Measurements from ENCODE around the gene ZNF230.

Gene ZNF230

DNA sequence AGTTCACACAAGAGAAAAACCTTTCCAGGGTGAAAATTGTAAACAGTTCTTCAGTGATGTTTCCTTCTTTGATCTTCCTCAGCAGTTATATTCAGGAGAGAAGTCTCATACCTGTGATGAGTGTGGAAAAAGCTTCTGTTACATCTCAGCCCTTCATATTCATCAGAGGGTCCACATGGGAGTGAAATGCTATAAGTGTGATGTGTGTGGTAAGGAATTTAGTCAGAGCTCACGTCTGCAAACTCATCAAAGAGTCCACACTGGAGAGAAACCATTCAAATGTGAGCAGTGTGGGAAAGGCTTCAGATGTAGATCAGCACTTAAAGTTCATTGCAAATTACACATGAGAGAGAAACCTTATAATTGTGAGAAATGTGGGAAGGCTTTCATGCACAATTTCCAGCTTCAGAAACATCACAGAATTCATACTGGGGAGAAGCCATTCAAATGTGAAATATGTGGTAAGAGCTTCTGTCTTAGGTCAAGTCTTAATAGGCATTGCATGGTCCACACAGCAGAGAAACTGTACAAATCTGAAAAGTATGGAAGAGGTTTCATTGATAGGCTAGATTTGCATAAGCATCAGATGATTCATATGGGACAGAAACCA, 29.3 kb downstream of the ZNF230 start:
- no peak overlapping the region for H3K27ac ChIP-seq
- H2AFZ ChIP-seq (ENCODE audit: low read depth), result no peak overlapping the region
- no peaks in the 10 kb centered on the region for H4K20me1 ChIP-seq (ENCODE audit: insufficient read depth)
- H3K9ac ChIP-seq, result no peak overlapping the region
- no peaks in the 10 kb centered on the region for H3K36me3 ChIP-seq (ENCODE audit: insufficient read depth)
- no peaks in the 10 kb centered on the region for H3K79me2 ChIP-seq (ENCODE audit: insufficient read depth, low read depth)
- H3K4me1 ChIP-seq (ENCODE audit: low read depth, poor library complexity, severe bottlenecking), result no peaks in the 10 kb centered on the region
- H3K4me2 ChIP-seq, result no peak overlapping the region
- no peak overlapping the region for H3K4me3 ChIP-seq (IDR thresholded peaks at IDR 0.05; ENCODE audit: insufficient read depth, low read depth, low read length)
- H3K27me3 ChIP-seq (ENCODE audit: insufficient read depth, low read depth), result no peaks in the 10 kb centered on the region
- no peak for TF ChIP-seq CTCF (conservative IDR thresholded peaks at IDR 0.05; ENCODE audit: low read depth, low read length)

- H2AFZ ChIP-seq (ENCODE audit: low read depth), result no peak overlapping the region
- TF ChIP-seq CTCF (conservative IDR thresholded peaks at IDR 0.05; ENCODE audit: low read depth, low read length), result no peak
- no peaks in the 10 kb centered on the region for H3K27me3 ChIP-seq (ENCODE audit: insufficient read depth, low read depth)
- no peak overlapping the region for H3K4me3 ChIP-seq (IDR thresholded peaks at IDR 0.05; ENCODE audit: insufficient read depth, low read depth, low read length)
- H3K79me2 ChIP-seq (ENCODE audit: insufficient read depth, low read depth), result no peaks in the 10 kb centered on the region
- H3K36me3 ChIP-seq (ENCODE audit: insufficient read depth), result no peaks in the 10 kb centered on the region
- H3K27ac ChIP-seq, result no peak overlapping the region
- H4K20me1 ChIP-seq (ENCODE audit: insufficient read depth), result no peaks in the 10 kb centered on the region
- H3K9ac ChIP-seq, result no peak overlapping the region
- H3K4me2 ChIP-seq, result no peak overlapping the region
- no peaks in the 10 kb centered on the region for H3K4me1 ChIP-seq (ENCODE audit: low read depth, poor library complexity, severe bottlenecking)
Observed at GRCh38 chr19:44042147-44042546, 39.4 kb downstream of the ZNF230 start.

DNA sequence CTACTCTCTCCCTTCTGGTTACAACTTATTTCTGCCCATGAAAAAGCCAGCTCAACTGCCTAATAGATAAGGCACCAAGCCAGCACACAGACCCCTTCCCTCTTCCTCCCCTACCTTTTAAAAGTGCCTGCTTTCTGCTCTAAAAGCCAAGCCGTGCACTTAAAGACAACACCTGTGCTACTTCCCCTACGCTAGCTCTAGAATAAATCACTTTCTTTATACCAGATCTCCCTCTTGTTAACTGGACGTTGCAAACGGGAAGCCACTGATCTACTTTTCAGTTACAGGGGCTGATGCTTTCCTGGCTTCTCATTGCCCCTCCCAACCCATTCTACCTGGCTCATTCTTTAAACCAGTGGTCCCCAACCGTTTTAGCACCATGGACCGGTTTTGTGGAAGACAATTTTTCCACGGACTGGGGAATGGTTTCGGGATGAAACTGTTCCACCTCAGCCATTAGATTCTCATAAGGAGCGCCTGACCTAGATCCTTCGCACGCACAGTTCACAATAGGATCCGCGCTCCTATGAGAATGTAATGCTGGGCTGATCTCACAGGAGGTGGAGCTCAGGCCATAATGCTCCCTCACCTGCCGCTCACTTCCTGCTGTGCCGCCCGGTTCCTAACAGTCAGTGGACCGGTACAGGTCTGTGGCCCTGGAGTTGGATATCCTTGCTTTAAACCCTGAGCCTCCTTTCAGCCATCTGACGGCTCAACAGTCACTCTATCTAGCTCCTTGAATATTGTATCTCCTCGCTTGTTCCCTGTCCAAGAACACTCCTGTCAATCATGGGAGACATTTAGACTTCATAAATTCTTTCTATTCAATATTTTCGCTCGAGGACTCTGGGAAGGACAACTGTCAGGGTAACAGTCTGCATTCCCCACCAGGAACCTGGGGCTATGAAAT, 48.2 kb downstream of the ZNF230 start:
- no peaks in the 10 kb centered on the region for H4K20me1 ChIP-seq (ENCODE audit: insufficient read depth)
- no peaks in the 10 kb centered on the region for H3K27me3 ChIP-seq (ENCODE audit: insufficient read depth, low read depth)
- no peak overlapping the region for H3K4me2 ChIP-seq
- no peak overlapping the region for H3K4me3 ChIP-seq (IDR thresholded peaks at IDR 0.05; ENCODE audit: insufficient read depth, low read depth, low read length)
- no peak overlapping the region for H3K27ac ChIP-seq
- no peaks in the 10 kb centered on the region for H3K79me2 ChIP-seq (ENCODE audit: insufficient read depth, low read depth)
- no peak overlapping the region for H3K9ac ChIP-seq
- no peaks in the 10 kb centered on the region for H3K4me1 ChIP-seq (ENCODE audit: low read depth, poor library complexity, severe bottlenecking)
- H2AFZ ChIP-seq (ENCODE audit: low read depth), result no peak overlapping the region
- no peak for TF ChIP-seq CTCF (conservative IDR thresholded peaks at IDR 0.05; ENCODE audit: low read depth, low read length)
- H3K36me3 ChIP-seq (ENCODE audit: insufficient read depth), result no peaks in the 10 kb centered on the region

- H2AFZ ChIP-seq (ENCODE audit: low read depth), result no peak within 1 kb of the TSS
- TF ChIP-seq CTCF (conservative IDR thresholded peaks at IDR 0.05; ENCODE audit: low read depth, low read length), result no peak
Observed at GRCh38 chr19:44051650-44052402, 49.1 kb downstream of the ZNF230 start, which contains the start of gene ZNF223. ZNF223 (plus strand) TSS chr19:44052036; CDS start chr19:44055177, 3,141 bp downstream.

More at GRCh38 chr19:44051650-44052402, 49.1 kb downstream of the ZNF230 start, which contains the start of gene ZNF223:
- Histone ChIP-seq H3K4me2 (no peak within 1 kb of the TSS), H3K4me3 (IDR thresholded peaks at IDR 0.05; ENCODE audit: insufficient read depth, low read depth, low read length) (no peak within 1 kb of the TSS), H3K27me3 (ENCODE audit: insufficient read depth, low read depth) (no peaks in the 10 kb centered on the region), H3K9ac (no peak within 1 kb of the TSS), H3K79me2 (ENCODE audit: insufficient read depth, low read depth) (no peaks in the 10 kb centered on the region), H3K27ac (no peak within 1 kb of the TSS), H4K20me1 (ENCODE audit: insufficient read depth) (no peaks in the 10 kb centered on the region), H3K36me3 (ENCODE audit: insufficient read depth) (no peaks in the 10 kb centered on the region), H3K4me1 (ENCODE audit: low read depth, poor library complexity, severe bottlenecking) (no peaks in the 10 kb centered on the region)
